Mesenchymal stem cell (in vitro differentiated cells and primary cell): ENCODE results near the gene FKRP.

Source experiments
- DNase-seq: peaks from one replicate; pipeline ENCODE4 v3.0.0-alpha.2; 2013
- H2AFZ ChIP-seq: one replicate; pipeline ENCODE4 v1.6.1; 2013; ENCODE audit warnings: low read depth, mild to moderate bottlenecking, control low read depth, inconsistent platforms, low read length, moderate library complexity
- H2AK5ac ChIP-seq: 2 replicates; pipeline ENCODE4 v1.6.1; 2013; ENCODE audit warnings: low read length, moderate library complexity, mild to moderate bottlenecking, inconsistent platforms; ENCODE audit not compliant: severe bottlenecking
- H2BK120ac ChIP-seq: one replicate; pipeline ENCODE4 v1.6.1; 2013; ENCODE audit warnings: low read depth, mild to moderate bottlenecking, inconsistent platforms, low read length, moderate library complexity
- H2BK12ac ChIP-seq, 2 experiments: one replicate each; pipeline ENCODE4 v1.6.1; 2013; ENCODE audit warnings: inconsistent platforms in 2 of 2, low read length in 2 of 2, mild to moderate bottlenecking in 2 of 2, moderate library complexity in 2 of 2, control low read depth in 1 of 2
- H2BK15ac ChIP-seq: one replicate; pipeline ENCODE4 v1.6.1; 2013; ENCODE audit warnings: mild to moderate bottlenecking, low read depth, inconsistent platforms; ENCODE audit not compliant: poor library complexity, severe bottlenecking
- H2BK5ac ChIP-seq: 2 replicates; pipeline ENCODE4 v1.6.1; 2013; ENCODE audit warnings: low read depth, mild to moderate bottlenecking, low read length, control low read depth, inconsistent platforms; ENCODE audit not compliant: poor library complexity, severe bottlenecking
- H3K14ac ChIP-seq, 2 experiments: one replicate each; pipeline ENCODE4 v1.6.1; 2013; ENCODE audit warnings: inconsistent platforms in 2 of 2, low read length in 2 of 2, control low read depth in 1 of 2, mild to moderate bottlenecking in 1 of 2, moderate library complexity in 1 of 2
- H3K18ac ChIP-seq, 2 experiments: one replicate each; pipeline ENCODE4 v1.6.1; 2013; ENCODE audit warnings: inconsistent platforms in 2 of 2, low read length in 2 of 2, control low read depth in 1 of 2, low read depth in 1 of 2, mild to moderate bottlenecking in 1 of 2
- H3K23ac ChIP-seq, 2 experiments: one replicate each; pipeline ENCODE4 v1.6.1; 2013; ENCODE audit warnings: inconsistent platforms in 2 of 2, low read length in 2 of 2, mild to moderate bottlenecking in 2 of 2, moderate library complexity in 2 of 2, control low read depth in 1 of 2
- H3K27ac ChIP-seq: 2 replicates; pipeline ENCODE4 v1.5.1; 2013; ENCODE audit warnings: mild to moderate bottlenecking, moderate library complexity, low read length, control low read depth, inconsistent platforms; ENCODE audit not compliant: poor library complexity, severe bottlenecking
- H3K27me3 ChIP-seq, 2 experiments: 2 replicates each; pipeline versions ENCODE4 v1.6.1 to v1.7.0; 2013; ENCODE audit warnings: low read length in 2 of 2, mild to moderate bottlenecking in 2 of 2, moderate library complexity in 2 of 2, control low read depth in 1 of 2, inconsistent platforms in 1 of 2; ENCODE audit not compliant: control insufficient read depth in 1 of 2, insufficient read depth in 1 of 2
- H3K36me3 ChIP-seq, 2 experiments: 2 replicates each; pipeline versions ENCODE4 v1.6.1 to v1.7.0; 2013; ENCODE audit warnings: low read length in 2 of 2, control low read depth in 1 of 2, inconsistent platforms in 1 of 2, low read depth in 1 of 2, mild to moderate bottlenecking in 1 of 2; ENCODE audit not compliant: insufficient read depth in 2 of 2, control insufficient read depth in 1 of 2
- H3K4ac ChIP-seq, 2 experiments: one replicate each; pipeline ENCODE4 v1.6.1; 2013; ENCODE audit warnings: inconsistent platforms in 2 of 2, low read length in 2 of 2, mild to moderate bottlenecking in 2 of 2, moderate library complexity in 2 of 2, control low read depth in 1 of 2, low read depth in 1 of 2
- H3K4me1 ChIP-seq: 2 replicates; pipeline ENCODE4 v1.6.1; 2013; ENCODE audit warnings: low read depth, low read length, control low read depth; ENCODE audit not compliant: control insufficient read depth, insufficient read depth
- H3K4me2 ChIP-seq: 2 replicates; pipeline ENCODE4 v1.6.1; 2013; ENCODE audit warnings: low read length, mild to moderate bottlenecking, inconsistent platforms; ENCODE audit not compliant: poor library complexity, severe bottlenecking
- H3K4me3 ChIP-seq, 2 experiments: 2 replicates each; pipeline versions ENCODE4 v1.5.1 to v1.7.0; 2013; ENCODE audit warnings: low read length in 2 of 2, mild to moderate bottlenecking in 2 of 2, control low read depth in 1 of 2, low read depth in 1 of 2; ENCODE audit not compliant: insufficient read depth in 1 of 2
- H3K79me1 ChIP-seq: replicated peaks from 2 replicates; pipeline ENCODE4 v1.6.1; 2013; ENCODE audit warnings: mild to moderate bottlenecking, control low read depth, low read length, inconsistent platforms; ENCODE audit not compliant: poor library complexity, severe bottlenecking
- H3K9ac ChIP-seq: 2 replicates; pipeline ENCODE4 v1.7.0; 2013; ENCODE audit warnings: mild to moderate bottlenecking, low read length, moderate library complexity
- H3K9me3 ChIP-seq: 2 replicates; pipeline ENCODE4 v1.7.0; 2013; ENCODE audit warnings: mild to moderate bottlenecking, low read length; ENCODE audit not compliant: control insufficient read depth
- H4K8ac ChIP-seq: one replicate; pipeline ENCODE4 v1.6.1; 2013; ENCODE audit warnings: inconsistent platforms, mild to moderate bottlenecking, low read length, moderate library complexity
- H4K91ac ChIP-seq: one replicate; pipeline ENCODE4 v1.6.1; 2013; ENCODE audit warnings: mild to moderate bottlenecking, low read length, inconsistent platforms
- WGBS: methylation state at CpG from one replicate; pipeline ENCODE4 v1.1.7; 2013; ENCODE audit warnings: mixed read lengths; 5-methylcytosine and 5-hydroxymethylcytosine counted together

The FKRP gene

DNA sequence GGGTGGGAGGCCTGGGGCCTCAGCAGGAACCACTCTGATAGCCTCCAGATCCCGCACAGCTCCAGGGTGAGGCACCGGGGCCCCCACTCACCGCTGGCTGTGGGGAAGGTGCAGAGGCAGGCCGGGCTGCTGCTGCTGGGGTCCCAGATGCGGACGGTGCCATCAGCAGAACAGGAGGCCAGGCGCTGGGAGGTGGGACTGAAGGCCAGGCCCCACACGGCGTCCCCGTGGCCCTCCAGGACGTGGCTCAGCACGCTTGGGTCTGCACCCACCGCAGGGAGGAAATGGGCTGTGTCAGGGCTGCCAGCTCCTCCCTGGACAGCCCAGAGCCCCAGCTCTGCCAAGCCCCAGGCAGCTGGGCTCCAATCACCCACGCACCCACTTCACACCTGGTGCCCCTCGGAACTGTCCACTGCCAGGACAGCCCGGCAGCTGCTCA, 22.8 kb upstream of the FKRP start:
- Histone ChIP-seq H2AFZ (no peak overlapping the region), H4K8ac (no peak overlapping the region), H3K36me3 (peaks cover 77 to 98% of the 10 kb centered on the region in 2 experiments), H3K14ac (no peak overlapping the region), H4K91ac (no peak overlapping the region), H3K9ac (no peak overlapping the region), H3K27me3 (no peaks in the 10 kb centered on the region), H2AK5ac (no peak overlapping the region), H3K18ac (no peak overlapping the region), H3K4me2 (no peak overlapping the region), H3K4ac (no peak overlapping the region), H2BK12ac (no peak overlapping the region), H2BK15ac (no peak overlapping the region), H3K27ac (no peak overlapping the region), H3K79me1 (peaks cover 59% of the 10 kb centered on the region), H2BK120ac (no peak overlapping the region), H3K4me1 (peaks cover 36% of the 10 kb centered on the region), H3K9me3 (no peaks in the 10 kb centered on the region), H3K23ac (no peak overlapping the region), H3K4me3 (peak overlapping the region in 1 of 2 experiments; percentile 10), H2BK5ac (no peak overlapping the region)
- no peak for DNase-seq
- WGBS: 94% methylated on average over 16 of the region's 16 CpGs

GRCh38 chr19:46723471-46723870, 22.4 kb upstream of the FKRP start:
- WGBS: 98% methylated on average over 6 of the region's 6 CpGs
- H4K8ac ChIP-seq: no peak overlapping the region

GRCh38 chr19:46724468-46724867, 21.4 kb upstream of the FKRP start:
- WGBS: 97% methylated on average over 20 of the region's 20 CpGs
- no peak overlapping the region for H2AFZ ChIP-seq
- H2BK5ac ChIP-seq: no peak overlapping the region
- H3K79me1 ChIP-seq: peaks cover 67% of the 10 kb centered on the region
- peaks cover 44% of the 10 kb centered on the region for H3K4me1 ChIP-seq
- H3K4me3 ChIP-seq: no peak overlapping the region
- no peak for DNase-seq
- H2BK120ac ChIP-seq: no peak overlapping the region
- no peak overlapping the region for H3K23ac ChIP-seq
- H3K27me3 ChIP-seq: no peaks in the 10 kb centered on the region
- H3K9me3 ChIP-seq: no peaks in the 10 kb centered on the region
- no peak overlapping the region for H4K91ac ChIP-seq
- no peak overlapping the region for H2AK5ac ChIP-seq
- H3K4ac ChIP-seq: no peak overlapping the region
- peak overlapping the region; percentile 19 for H4K8ac ChIP-seq
- no peak overlapping the region for H2BK15ac ChIP-seq
- peaks cover 91 to 99% of the 10 kb centered on the region in 2 experiments for H3K36me3 ChIP-seq
- no peak overlapping the region for H3K27ac ChIP-seq
- H3K14ac ChIP-seq: no peak overlapping the region
- H3K4me2 ChIP-seq: no peak overlapping the region
- H3K18ac ChIP-seq: no peak overlapping the region
- no peak overlapping the region for H3K9ac ChIP-seq
- no peak overlapping the region for H2BK12ac ChIP-seq

More at GRCh38 chr19:46723471-46723870, 22.4 kb upstream of the FKRP start:
- Histone ChIP-seq H3K9me3 (no peaks in the 10 kb centered on the region), H3K9ac (no peak overlapping the region), H3K36me3 (peaks cover 81 to 98% of the 10 kb centered on the region in 2 experiments), H3K4ac (no peak overlapping the region), H3K4me1 (peaks cover 38% of the 10 kb centered on the region), H4K91ac (no peak overlapping the region), H2BK15ac (no peak overlapping the region), H3K4me2 (no peak overlapping the region), H2BK5ac (no peak overlapping the region), H2AK5ac (no peak overlapping the region), H3K4me3 (peak overlapping the region in 1 of 2 experiments; percentile 10), H2BK12ac (no peak overlapping the region), H2BK120ac (no peak overlapping the region), H3K79me1 (peaks cover 63% of the 10 kb centered on the region), H3K18ac (no peak overlapping the region), H2AFZ (no peak overlapping the region), H3K27ac (no peak overlapping the region), H3K27me3 (no peaks in the 10 kb centered on the region), H3K14ac (no peak overlapping the region), H3K23ac (no peak overlapping the region)
- no peak for DNase-seq

DNA sequence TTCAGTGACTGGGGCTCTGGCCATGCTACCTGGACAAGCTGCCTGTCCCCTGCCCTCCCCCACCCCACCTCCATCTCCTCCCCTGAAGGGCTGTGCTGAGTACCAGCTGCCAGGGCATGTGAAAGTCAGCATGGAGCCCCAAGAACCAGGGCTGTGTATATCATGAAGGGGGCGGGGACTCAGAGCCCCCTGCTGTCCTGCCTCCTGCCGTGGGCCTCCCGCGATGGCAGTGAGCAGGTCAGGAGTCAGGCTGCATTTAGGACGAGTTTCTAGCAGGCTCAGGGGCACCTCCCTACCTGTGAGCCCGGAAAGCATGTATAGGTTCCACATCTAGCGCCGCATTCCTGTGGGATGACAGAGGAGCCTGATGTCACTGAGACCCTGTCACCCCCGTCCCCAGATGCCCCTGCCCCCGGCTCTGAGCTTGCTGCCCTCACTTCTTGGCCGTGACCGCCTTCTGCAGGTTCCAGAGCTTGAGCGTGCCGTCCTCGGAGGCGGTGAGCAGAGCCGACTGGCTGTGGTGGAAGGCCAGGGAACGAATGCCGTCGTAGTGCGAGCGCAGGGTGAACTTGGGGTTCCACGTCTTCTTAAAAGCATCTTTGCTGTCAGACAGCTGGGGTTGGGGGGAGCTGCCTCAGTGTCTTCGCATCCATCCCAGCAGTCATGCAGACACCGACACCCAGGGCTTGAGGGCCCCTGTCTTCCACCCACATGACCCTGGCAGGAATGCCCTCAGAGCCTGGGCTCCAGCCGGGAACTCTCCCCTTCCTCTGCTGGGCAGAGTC, 20.6 kb upstream of the FKRP start:
- H3K36me3 ChIP-seq: peaks cover 96 to 99% of the 10 kb centered on the region in 2 experiments
- no peak overlapping the region for H3K14ac ChIP-seq
- H2AFZ ChIP-seq: no peak overlapping the region
- no peak overlapping the region for H4K91ac ChIP-seq
- no peak overlapping the region for H2BK12ac ChIP-seq
- H3K27ac ChIP-seq: no peak overlapping the region
- peaks cover 44% of the 10 kb centered on the region for H3K4me1 ChIP-seq
- H2BK5ac ChIP-seq: no peak overlapping the region
- no peak overlapping the region for H3K4me3 ChIP-seq
- no peak overlapping the region for H3K4me2 ChIP-seq
- H3K4ac ChIP-seq: no peak overlapping the region
- H2AK5ac ChIP-seq: no peak overlapping the region
- DNase-seq: no peak
- H2BK120ac ChIP-seq: no peak overlapping the region
- H3K79me1 ChIP-seq: peaks cover 68% of the 10 kb centered on the region
- no peak overlapping the region for H2BK15ac ChIP-seq
- H3K23ac ChIP-seq: no peak overlapping the region
- H3K18ac ChIP-seq: no peak overlapping the region
- no peak overlapping the region for H4K8ac ChIP-seq
- H3K9me3 ChIP-seq: no peaks in the 10 kb centered on the region
- H3K27me3 ChIP-seq: no peaks in the 10 kb centered on the region
- no peak overlapping the region for H3K9ac ChIP-seq
- WGBS: 91% methylated on average over 26 of the region's 26 CpGs
